GM12874 (cell line): ENCODE measurements around the gene GDF2.

Experiments used
- CTCF ChIP-seq: IDR thresholded peaks from 2 replicates; pipeline ENCODE4 v1.5.1; 2011; ENCODE audit warnings: low read depth, mild to moderate bottlenecking, control low read depth, low read length, moderate library complexity; ENCODE audit not compliant: insufficient read depth

The GDF2 gene

GRCh38 chr10:47322300-47323061 is at the start of gene GDF2:
GDF2 (plus strand) TSS chr10:47322454; CDS start chr10:47322669, 215 bp downstream.
- TF ChIP-seq CTCF, result no peak

DNA sequence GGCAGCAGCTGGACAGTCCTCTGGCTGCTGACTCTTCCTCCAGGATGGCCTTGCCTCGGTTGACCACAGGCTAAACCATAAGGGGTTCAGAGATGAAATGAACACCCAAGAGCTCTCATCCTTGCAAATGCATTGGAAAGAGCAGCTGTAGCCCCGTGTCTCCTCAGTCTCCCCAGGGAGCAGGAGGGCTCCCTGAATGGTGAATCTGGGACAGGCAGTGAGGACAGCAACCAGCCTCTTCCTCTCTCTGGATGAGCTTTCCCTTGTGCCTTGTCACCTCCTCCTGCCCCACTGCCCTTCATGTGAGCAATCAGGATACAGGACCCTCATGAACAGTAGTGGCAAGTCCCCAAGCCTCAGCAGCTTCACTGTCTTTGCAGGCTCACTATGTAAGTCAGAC is 46.2 kb upstream of the GDF2 start:
- no peak for TF ChIP-seq CTCF

GRCh38 chr10:47276576-47277351 is 45.5 kb upstream of the GDF2 start:
- TF ChIP-seq CTCF, result no peak

DNA sequence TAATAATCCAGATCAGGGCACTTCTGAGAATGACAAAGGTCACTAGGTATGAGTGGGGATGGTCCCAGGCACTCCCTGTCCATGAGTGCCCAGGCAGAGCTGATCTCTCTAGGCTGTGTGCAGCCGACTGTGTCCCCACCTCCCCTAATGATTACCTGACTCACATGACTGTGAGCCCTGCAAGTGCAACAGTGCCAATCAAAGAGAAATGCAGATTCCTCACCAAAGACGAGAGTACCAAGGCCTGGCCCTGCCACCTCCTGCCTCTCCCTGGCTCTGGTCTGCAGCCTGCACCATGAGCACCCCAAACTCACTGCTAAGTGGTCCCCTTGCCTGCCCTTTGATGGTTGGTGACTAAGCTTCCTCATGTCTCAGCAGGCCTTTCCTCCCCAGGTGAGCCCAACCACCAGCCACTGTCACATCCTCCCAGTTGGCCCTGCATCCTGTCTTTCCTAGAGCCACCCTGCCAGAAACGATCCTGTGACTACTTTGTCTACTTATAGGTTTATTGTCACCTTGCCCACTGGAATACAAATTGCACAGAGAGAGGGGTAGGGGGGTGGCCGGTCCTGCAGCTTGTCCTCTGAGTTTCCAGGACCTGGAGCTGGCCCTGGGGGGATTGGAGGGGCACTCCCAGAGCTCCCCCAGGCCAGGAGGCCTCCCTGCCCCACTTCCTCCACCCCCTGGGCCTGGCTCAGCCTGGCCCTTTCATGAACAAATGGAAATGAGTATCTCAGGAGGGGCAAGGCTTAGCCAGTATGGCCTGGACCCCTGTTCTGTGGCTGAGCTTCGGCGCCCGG is 44.7 kb upstream of the GDF2 start:
- no peak for TF ChIP-seq CTCF

DNA sequence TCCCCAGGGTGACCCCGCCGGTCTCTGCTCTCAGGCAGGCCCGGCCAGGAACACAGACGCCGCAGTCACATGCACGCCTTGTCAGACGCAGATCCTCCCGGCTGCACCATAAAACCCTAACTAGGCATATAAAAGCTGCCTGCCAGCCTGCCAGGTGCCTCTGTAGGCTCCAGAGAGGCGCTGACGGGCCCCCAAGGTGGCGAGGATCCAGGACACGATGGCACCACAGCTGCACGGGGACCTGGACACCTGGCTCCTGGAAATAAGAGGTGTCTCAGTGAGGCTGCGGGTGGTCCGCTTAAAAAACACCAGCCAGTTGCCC is 44.1 kb upstream of the GDF2 start:
- no peak for TF ChIP-seq CTCF

GRCh38 chr10:47278720-47279119 is 43.5 kb upstream of the GDF2 start:
- TF ChIP-seq CTCF, result no peak

DNA sequence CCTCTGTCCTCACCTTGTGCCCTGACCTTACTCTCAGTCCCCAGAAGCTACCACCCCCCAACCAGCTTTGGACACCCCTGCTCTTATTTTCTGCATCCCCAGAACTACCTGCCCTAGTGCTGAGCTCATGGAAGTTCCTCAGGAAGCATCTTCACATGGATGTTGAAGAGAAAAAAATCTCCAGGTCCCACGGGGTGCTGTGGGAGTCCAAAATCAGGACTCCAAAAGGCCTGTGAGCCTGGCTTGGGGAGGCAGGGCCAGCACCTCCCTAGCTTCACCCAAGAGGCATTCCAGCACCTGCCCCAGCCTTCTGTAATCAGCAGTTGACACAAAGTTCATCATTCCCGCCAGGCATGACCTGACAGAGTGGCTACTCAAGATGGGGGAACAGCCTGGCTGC is 43.0 kb upstream of the GDF2 start:
- TF ChIP-seq CTCF, result no peak
